Smooth muscle cell of the brain vasculature (primary cell): ENCODE measurements around the gene EHMT2.
"Not testable (repeated sequence)": the region's sequence is repeated elsewhere in the genome, so short reads cannot be mapped to it uniquely, and the experiment has no call there.

ENCODE experiments used
- DNase-seq: peaks from one replicate; pipeline ENCODE4 v3.0.0-alpha.2; 2012; ENCODE audit warnings: low read depth, low spot score

EHMT2 gene

GRCh38 chr6:31870385-31870921, 27.0 kb downstream of the EHMT2 start:
- DNase-seq: no peak

GRCh38 chr6:31869343-31869742, 28.2 kb downstream of the EHMT2 start:
- DNase-seq: no peak

- not testable (repeated sequence) for DNase-seq
These were observed 28.9 kb downstream of the EHMT2 start for GRCh38 chr6:31868658-31868971.

- no peak for DNase-seq
These were observed 32.0 kb downstream of the EHMT2 start for GRCh38 chr6:31865205-31866118.

- DNase-seq: no peak
These were observed 32.7 kb downstream of the EHMT2 start for GRCh38 chr6:31864818-31865204.

GRCh38 chr6:31864123-31864562, 33.4 kb downstream of the EHMT2 start:
- DNase-seq: not testable (repeated sequence)

- peak; percentile 100 for DNase-seq
These were observed 34.9 kb downstream of the EHMT2 start, which contains the start of gene NEU1 for GRCh38 chr6:31862344-31863235. NEU1 (minus strand) TSS chr6:31862821; CDS start chr6:31862776, 45 bp downstream.

- no peak for DNase-seq
These were observed 35.6 kb downstream of the EHMT2 start for GRCh38 chr6:31861919-31862343.

- no peak for DNase-seq
These were observed 36.3 kb downstream of the EHMT2 start for GRCh38 chr6:31861150-31861549.

GRCh38 chr6:31860349-31860748, 37.1 kb downstream of the EHMT2 start:
- DNase-seq: no peak

GRCh38 chr6:31859923-31860322, 37.6 kb downstream of the EHMT2 start:
- no peak for DNase-seq

GRCh38 chr6:31858707-31859106, 38.8 kb downstream of the EHMT2 start:
- DNase-seq: no peak

- DNase-seq: not testable (repeated sequence)
These were observed 39.7 kb downstream of the EHMT2 start for GRCh38 chr6:31857774-31858173.

GRCh38 chr6:31851980-31852718, 45.3 kb downstream of the EHMT2 start:
- DNase-seq: not testable (repeated sequence)

GRCh38 chr6:31851485-31851832, 46.0 kb downstream of the EHMT2 start:
- DNase-seq: no peak

GRCh38 chr6:31850765-31851484, 46.6 kb downstream of the EHMT2 start:
- DNase-seq: no peak

- DNase-seq: no peak
These were observed 50.1 kb downstream of the EHMT2 start for GRCh38 chr6:31847276-31847978.

- no peak for DNase-seq
These were observed 53.0 kb downstream of the EHMT2 start for GRCh38 chr6:31844507-31844906.

- no peak for DNase-seq
These were observed 55.4 kb downstream of the EHMT2 start for GRCh38 chr6:31842053-31842452.

GRCh38 chr6:31839779-31840126, 57.7 kb downstream of the EHMT2 start:
- DNase-seq: not testable (repeated sequence)
